Activated B cell treated with CpG ODN at 0.5 μM for 24 hours (primary cell): Measurements from ENCODE around the gene KRTAP5-6. TPM values are rescaled to one million over a fixed set of nuclear protein-coding genes. Genes with fewer than 3 reads are reported as not detected.

ENCODE experiments used
- ATAC-seq: fragments of 200-7000 bp; cut with Tn5 transposase; one replicate; pipeline ENCODE4 v1.10.0; 2021; ENCODE audit warnings: low read depth, mild to moderate bottlenecking, moderate library complexity
- CTCF ChIA-PET: fragments of 350-600 bp; sonication (Branson Sonifier 250); formaldehyde crosslinking; loops from one replicate; lab custom pipeline; 2021; ENCODE audit warnings: antibody characterized with exemption; lab: Charles Lee
- POLR2A ChIA-PET: fragments of 350-600 bp; sonication (Branson Sonifier 250); formaldehyde crosslinking; loops from one replicate; lab custom pipeline; 2021; ENCODE audit warnings: antibody characterized with exemption; lab: Charles Lee
- DNase-seq: peaks from one replicate; pipeline ENCODE4 v3.0.0; 2022
- H3K27ac Mint-ChIP-seq: one replicate; pipeline ENCODE4 v1.8.0; 2020; ENCODE audit warnings: mixed read lengths
- H3K27me3 Mint-ChIP-seq: one replicate; pipeline ENCODE4 v1.8.0; 2021; ENCODE audit warnings: mixed read lengths
- H3K36me3 Mint-ChIP-seq: one replicate; pipeline ENCODE4 v1.8.0; 2021; ENCODE audit warnings: low read depth, mixed read lengths
- H3K4me1 Mint-ChIP-seq: one replicate; pipeline ENCODE4 v1.8.0; 2021; ENCODE audit warnings: mixed read lengths
- H3K4me3 Mint-ChIP-seq: one replicate; pipeline ENCODE4 v1.8.0; 2020; ENCODE audit warnings: mild to moderate bottlenecking, mixed read lengths
- H3K9me3 Mint-ChIP-seq: one replicate; pipeline ENCODE4 v1.8.0; 2020; ENCODE audit warnings: mixed read lengths
- intact Hi-C: fragments of 100-400 bp; cut with micrococcal nuclease; formaldehyde crosslinking; loops from one replicate; pipeline ENCODE4 v1.15.1; 2024
- total RNA-seq: library from RNA; stranded (reverse); gene quantifications from 2 replicates; pipeline ENCODE4 v1.2.3, GENCODE V29; 2022
- TF ChIP-seq, protein P1 (sequence below): fragments of 200-600 bp; IDR thresholded peaks from one replicate; pipeline ENCODE4 v1.8.0; 2022; ENCODE audit warnings: antibody characterized with exemption, mild to moderate bottlenecking

KRTAP5-6 gene
- total RNA-seq, 1 donor from 2014 or later, result not detected

DNA sequence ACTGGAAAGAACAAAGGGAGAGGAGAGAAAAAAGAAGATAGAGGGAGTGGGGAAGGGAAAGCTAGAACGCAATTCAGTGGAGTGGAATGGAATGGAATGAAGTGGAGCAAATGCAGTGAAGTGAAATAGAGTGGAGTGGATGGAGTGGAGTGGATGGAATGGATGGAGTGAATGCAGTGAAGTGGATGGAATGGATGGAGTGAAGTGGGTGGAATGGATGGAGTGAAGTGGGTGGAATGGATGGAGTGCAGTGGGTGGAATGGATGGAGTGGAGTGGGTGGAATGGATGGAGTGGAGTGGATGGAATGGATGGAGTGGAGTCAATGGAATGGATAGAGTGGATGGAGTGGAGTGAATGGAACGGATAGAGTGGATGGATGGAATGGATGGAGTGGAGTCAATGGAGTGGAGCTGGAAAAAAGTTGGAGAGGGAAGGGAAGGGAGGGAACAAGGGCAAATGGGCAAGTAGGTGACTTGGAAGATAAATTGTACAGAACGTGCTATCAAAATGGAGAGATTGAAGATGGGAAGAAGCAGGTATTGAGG lies 39.5 kb downstream of the KRTAP5-6 start:
- no peak for DNase-seq
- H3K36me3 Mint-ChIP-seq, result no peaks in the 10 kb centered on the region
- no peak overlapping the region for H3K27ac Mint-ChIP-seq
- POLR2A ChIA-PET, result no interaction called here
- peaks cover 2% of the 10 kb centered on the region for H3K27me3 Mint-ChIP-seq
- ATAC-seq, result no peak
- intact Hi-C loops, result no loop called here
- TF ChIP-seq, protein P1, sequence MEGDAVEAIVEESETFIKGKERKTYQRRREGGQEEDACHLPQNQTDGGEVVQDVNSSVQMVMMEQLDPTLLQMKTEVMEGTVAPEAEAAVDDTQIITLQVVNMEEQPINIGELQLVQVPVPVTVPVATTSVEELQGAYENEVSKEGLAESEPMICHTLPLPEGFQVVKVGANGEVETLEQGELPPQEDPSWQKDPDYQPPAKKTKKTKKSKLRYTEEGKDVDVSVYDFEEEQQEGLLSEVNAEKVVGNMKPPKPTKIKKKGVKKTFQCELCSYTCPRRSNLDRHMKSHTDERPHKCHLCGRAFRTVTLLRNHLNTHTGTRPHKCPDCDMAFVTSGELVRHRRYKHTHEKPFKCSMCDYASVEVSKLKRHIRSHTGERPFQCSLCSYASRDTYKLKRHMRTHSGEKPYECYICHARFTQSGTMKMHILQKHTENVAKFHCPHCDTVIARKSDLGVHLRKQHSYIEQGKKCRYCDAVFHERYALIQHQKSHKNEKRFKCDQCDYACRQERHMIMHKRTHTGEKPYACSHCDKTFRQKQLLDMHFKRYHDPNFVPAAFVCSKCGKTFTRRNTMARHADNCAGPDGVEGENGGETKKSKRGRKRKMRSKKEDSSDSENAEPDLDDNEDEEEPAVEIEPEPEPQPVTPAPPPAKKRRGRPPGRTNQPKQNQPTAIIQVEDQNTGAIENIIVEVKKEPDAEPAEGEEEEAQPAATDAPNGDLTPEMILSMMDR, result no peak
- CTCF ChIA-PET, result no interaction called here
- H3K9me3 Mint-ChIP-seq, result peaks cover 12% of the 10 kb centered on the region
- peaks cover 6% of the 10 kb centered on the region for H3K4me1 Mint-ChIP-seq
- H3K4me3 Mint-ChIP-seq, result no peak overlapping the region

DNA sequence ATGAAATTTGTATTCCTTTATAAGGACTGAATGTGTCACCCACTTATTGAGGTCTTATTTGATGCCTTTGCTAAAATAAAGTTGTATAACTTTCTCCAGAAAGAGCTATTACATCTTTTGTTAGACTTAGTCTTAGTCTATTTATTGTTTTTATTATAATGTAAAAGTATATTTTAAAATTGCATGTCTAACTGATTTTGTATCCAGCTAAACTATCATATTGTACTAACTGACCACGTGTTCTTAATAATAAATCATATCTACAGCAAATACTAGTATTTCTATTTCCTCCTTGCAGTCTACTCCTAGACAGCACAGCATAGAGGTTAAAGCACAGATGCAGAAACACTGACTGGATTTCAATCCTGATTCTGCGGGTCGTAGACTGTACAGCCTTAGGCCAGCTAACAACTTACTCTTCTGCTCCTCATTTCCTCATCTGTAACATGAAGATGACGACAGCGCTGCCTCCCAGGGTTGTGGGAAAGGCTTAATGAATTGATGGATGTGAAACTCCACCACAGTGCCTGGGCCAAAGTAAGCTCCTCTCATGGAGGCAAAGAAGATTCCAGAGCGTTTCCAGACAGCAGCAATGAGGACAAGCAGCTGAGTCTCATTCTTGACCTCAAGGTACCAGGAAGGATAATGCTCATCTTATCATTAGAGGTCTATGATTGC lies 40.2 kb downstream of the KRTAP5-6 start:
- Mint-ChIP-seq H3K36me3 (no peaks in the 10 kb centered on the region), H3K27ac (no peak overlapping the region), H3K27me3 (peaks cover 2% of the 10 kb centered on the region), H3K4me1 (peaks cover 6% of the 10 kb centered on the region), H3K4me3 (no peak overlapping the region), H3K9me3 (peaks cover 12% of the 10 kb centered on the region)
- intact Hi-C loops, result no loop called here
- ChIA-PET POLR2A (no interaction called here), CTCF (interaction anchor here (1.3 kb wide), 1 partner anchor 43 kb away, joined by 5 read pairs; no protein-coding TSS in a partner anchor)
- TF ChIP-seq, protein P1, result no peak
- ATAC-seq (no peak), DNase-seq (no peak)

GRCh38 chr11:1738380-1738779 lies 41.4 kb downstream of the KRTAP5-6 start:
- ATAC-seq (no peak), DNase-seq (peak; percentile 6)
- TF ChIP-seq, protein P1, result no peak
- intact Hi-C loops, result no loop called here
- POLR2A ChIA-PET, result no interaction called here
- Mint-ChIP-seq H3K9me3 (peaks cover 12% of the 10 kb centered on the region), H3K27me3 (peaks cover 2% of the 10 kb centered on the region), H3K36me3 (no peaks in the 10 kb centered on the region), H3K4me1 (peaks cover 6% of the 10 kb centered on the region), H3K4me3 (no peak overlapping the region), H3K27ac (no peak overlapping the region)
- CTCF ChIA-PET, result interaction anchor here (1.3 kb wide), 1 partner anchor 44 kb away, joined by 5 read pairs; no protein-coding TSS in a partner anchor

- Mint-ChIP-seq H3K4me1 (no peaks in the 10 kb centered on the region), H3K9me3 (peaks cover 12% of the 10 kb centered on the region), H3K27ac (no peak overlapping the region), H3K27me3 (no peaks in the 10 kb centered on the region), H3K4me3 (no peak overlapping the region), H3K36me3 (no peaks in the 10 kb centered on the region)
- CTCF ChIA-PET, result no interaction called here
- DNase-seq (peak; percentile 4), ATAC-seq (no peak)
- POLR2A ChIA-PET, result no interaction called here
- intact Hi-C loops, result no loop called here
- TF ChIP-seq, protein P1, result no peak
Observed at GRCh38 chr11:1739576-1739975, 42.6 kb downstream of the KRTAP5-6 start.

DNA sequence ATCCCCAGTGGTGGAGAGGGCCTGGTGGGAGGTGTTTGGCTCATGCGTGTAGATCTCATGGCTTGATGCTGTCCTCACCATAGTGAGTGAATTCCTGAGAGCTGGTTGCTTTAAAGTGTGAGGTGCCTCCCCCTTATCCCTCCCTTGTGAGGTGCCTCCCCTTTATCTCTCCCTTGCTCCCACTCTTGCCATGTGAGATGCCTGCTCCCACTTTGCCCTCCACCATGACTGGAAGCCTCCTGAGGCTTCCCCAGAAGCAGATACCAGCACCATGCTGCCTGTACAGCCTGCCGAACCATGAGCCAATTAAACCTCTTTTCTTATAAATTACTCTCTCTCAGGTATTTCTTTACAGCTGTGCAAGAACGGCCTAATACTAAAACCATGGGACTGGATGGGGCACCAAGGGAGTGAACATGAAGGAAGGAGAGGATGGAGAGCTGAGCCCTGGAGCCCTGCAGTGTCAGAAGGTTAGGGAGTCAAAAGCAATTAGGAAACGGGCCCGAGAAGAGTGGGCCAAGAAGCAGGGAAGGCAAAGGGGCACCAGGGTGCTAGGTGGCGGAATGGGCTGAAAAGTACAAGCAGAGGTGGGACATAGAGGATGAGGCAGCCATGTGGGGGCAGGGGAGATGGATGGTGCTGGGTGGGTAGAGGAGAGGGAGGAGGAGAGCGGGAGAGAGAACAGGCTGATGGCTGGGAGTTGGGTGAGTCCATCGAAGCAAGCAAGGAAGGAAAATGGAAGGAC lies 44.0 kb downstream of the KRTAP5-6 start:
- ATAC-seq (no peak), DNase-seq (peak; percentile 10)
- intact Hi-C loops, result no loop called here
- Mint-ChIP-seq H3K9me3 (peaks cover 13% of the 10 kb centered on the region), H3K27ac (no peak overlapping the region), H3K27me3 (no peaks in the 10 kb centered on the region), H3K36me3 (no peaks in the 10 kb centered on the region), H3K4me1 (no peaks in the 10 kb centered on the region), H3K4me3 (no peak overlapping the region)
- POLR2A ChIA-PET, result no interaction called here
- TF ChIP-seq, protein P1, result no peak
- CTCF ChIA-PET, result interaction anchor here (1.0 kb wide), 1 partner anchor 47 kb away, joined by 3 read pairs; no protein-coding TSS in a partner anchor
